GM08714 (cell line): ENCODE data around the gene TICRR.

Experiments used
- H3K4me3 ChIP-seq: fragments of 200-500 bp; sonication (Bioruptor generic); 2 replicates; pipeline ENCODE4 v1.5.1; 2014; ENCODE audit warnings: mild to moderate bottlenecking, low read length, inconsistent platforms
- ZNF274 ChIP-seq: IDR thresholded peaks from 2 replicates; pipeline ENCODE4 v1.6.1; 2012; ENCODE audit warnings: mild to moderate bottlenecking, low read depth, low read length

TICRR gene

GRCh38 chr15:89648106-89649012 lies 73.1 kb downstream of the TICRR start:
- H3K4me3 ChIP-seq, result no peak overlapping the region
- TF ChIP-seq ZNF274, result no peak

GRCh38 chr15:89649013-89649625 lies 73.8 kb downstream of the TICRR start:
- no peak for TF ChIP-seq ZNF274
- H3K4me3 ChIP-seq, result no peak overlapping the region

- H3K4me3 ChIP-seq, result no peak overlapping the region
- TF ChIP-seq ZNF274, result no peak
These were observed 74.4 kb downstream of the TICRR start for GRCh38 chr15:89649716-89650115.

- no peak for TF ChIP-seq ZNF274
- H3K4me3 ChIP-seq, result no peak overlapping the region
These were observed 76.9 kb downstream of the TICRR start for GRCh38 chr15:89652131-89652530.

- no peak overlapping the region for H3K4me3 ChIP-seq
- no peak for TF ChIP-seq ZNF274
These were observed 77.4 kb downstream of the TICRR start for GRCh38 chr15:89652666-89653065.

GRCh38 chr15:89653578-89653977 lies 78.3 kb downstream of the TICRR start:
- H3K4me3 ChIP-seq, result no peak overlapping the region
- TF ChIP-seq ZNF274, result no peak

- H3K4me3 ChIP-seq, result peak overlapping the region; percentile 46
- no peak for TF ChIP-seq ZNF274
These were observed 79.1 kb downstream of the TICRR start for GRCh38 chr15:89654301-89654761.

GRCh38 chr15:89654847-89655805 lies 79.9 kb downstream of the TICRR start, which contains the start of gene KIF7:
KIF7 (minus strand) TSS chr15:89655467; CDS start chr15:89652930, 2,537 bp downstream.
- H3K4me3 ChIP-seq, result peak within 1 kb of the TSS; percentile 46
- TF ChIP-seq ZNF274, result no peak

- TF ChIP-seq ZNF274, result no peak
- H3K4me3 ChIP-seq, result no peak overlapping the region
These were observed 81.0 kb downstream of the TICRR start for GRCh38 chr15:89656116-89656815.

GRCh38 chr15:89657686-89658200 lies 82.5 kb downstream of the TICRR start:
- no peak overlapping the region for H3K4me3 ChIP-seq
- TF ChIP-seq ZNF274, result no peak

GRCh38 chr15:89659295-89659694 lies 84.0 kb downstream of the TICRR start:
- TF ChIP-seq ZNF274, result no peak
- H3K4me3 ChIP-seq, result no peak overlapping the region

GRCh38 chr15:89660556-89660955 lies 85.3 kb downstream of the TICRR start:
- no peak overlapping the region for H3K4me3 ChIP-seq
- no peak for TF ChIP-seq ZNF274
